Transverse colon (tissue), 4 donors: ENCODE data around the gene ZSCAN5C. TPM values are rescaled to one million over a fixed set of nuclear protein-coding genes. Genes with fewer than 3 reads are reported as not detected.
"Not testable (repeated sequence)": the region's sequence is repeated elsewhere in the genome, so short reads cannot be mapped to it uniquely, and the experiment has no call there.

ENCODE experiments used
- DNase-seq: peaks from one replicate; pipeline ENCODE4 v3.0.0-alpha.2; 2019
- H3K27ac ChIP-seq, 4 donors: fragments of 200-600 bp; sonication (generic); 2 replicates each; pipeline ENCODE4 v1.5.1; 2016 to 2018; ENCODE audit warnings: inconsistent platforms in 4 of 4
- H3K27me3 ChIP-seq: fragments of 200-600 bp; sonication (generic); 2 replicates; pipeline ENCODE4 v1.5.1; 2017; ENCODE audit warnings: inconsistent platforms
- H3K36me3 ChIP-seq, 4 donors: fragments of 200-600 bp; sonication (generic); 2 replicates each; pipeline ENCODE4 v1.5.1; 2017 to 2019; ENCODE audit warnings: inconsistent platforms in 4 of 4
- H3K4me1 ChIP-seq, 4 donors: fragments of 200-600 bp; sonication (generic); 2 replicates each; pipeline ENCODE4 v1.5.1; 2017 to 2020; ENCODE audit warnings: inconsistent platforms in 4 of 4
- H3K4me3 ChIP-seq, 4 donors: fragments of 200-600 bp; sonication (generic); 1 replicate in 1 of 4; 2 replicates in 3 of 4; pipeline versions ENCODE4 v1.5.1 to v1.6.1; 2017 to 2019; ENCODE audit warnings: inconsistent platforms in 4 of 4
- H3K9me3 ChIP-seq, 2 donors: fragments of 200-600 bp; sonication (generic); 2 replicates each; pipeline ENCODE4 v1.5.1; 2017 to 2019; ENCODE audit warnings: inconsistent platforms in 2 of 2
- CTCF ChIP-seq, 5 experiments: fragments of 200-600 bp in 3 of 5; fragments of 450-650 bp in 2 of 5; sonication (generic) in 3 of 5; IDR thresholded peaks; 1 replicate in 2 of 5; 2 replicates in 3 of 5; pipeline ENCODE4 v1.5.1; 2016 to 2017; ENCODE audit warnings: antibody characterized with exemption in 5 of 5, inconsistent platforms in 3 of 5, mild to moderate bottlenecking in 2 of 5, moderate library complexity in 1 of 5
- EP300 ChIP-seq: sonication (generic); formaldehyde crosslinking; IDR thresholded peaks from one replicate; pipeline ENCODE4 v1.6.1; 2017; ENCODE audit warnings: antibody characterized with exemption, low read depth
- POLR2A ChIP-seq: fragments of 450-650 bp; IDR thresholded peaks from one replicate; pipeline ENCODE4 v1.6.1; 2016; ENCODE audit warnings: antibody characterized with exemption, mild to moderate bottlenecking, moderate library complexity
- POLR2AphosphoS5 ChIP-seq, 3 donors: sonication (generic); formaldehyde crosslinking; IDR thresholded peaks; one replicate each; pipeline ENCODE4 v1.6.1; 2016; ENCODE audit warnings: antibody characterized with exemption in 3 of 3
- WGBS, 2 donors: methylation state at CpG; one replicate each; pipeline ENCODE4 v1.1.5; 2018; ENCODE audit warnings: low coverage in 1 of 2; 5-methylcytosine and 5-hydroxymethylcytosine counted together
- in situ Hi-C, 4 donors: fragments of 200-750 bp; cut with MboI; loops; one replicate each; pipeline versions ENCODE4 v1.15.0 to v1.15.1; 2017; ENCODE audit warnings: low sequenced_read_pairs in 3 of 4, low pct_ligation_motif_present in 1 of 4, low pct_unique_long_range_greater_than_20kb in 1 of 4
- intact Hi-C: fragments of 100-400 bp; cut with DNase I; formaldehyde crosslinking; loops from one replicate; pipeline ENCODE4 v1.15.1; 2023; ENCODE audit warnings: low total_unique reads
- total RNA-seq, 4 donors: library from RNA; depleted of rRNA; stranded (reverse); fragments of >200 nt; gene quantifications; one replicate each; pipeline ENCODE4 v1.1.0, GENCODE V29; 2016

Gene ZSCAN5C
- total RNA-seq, 4 donors from 2014 or later: not detected

GRCh38 chr19:56209091-56209490 lies 7.0 kb downstream of the ZSCAN5C start:
- no peaks in the 10 kb centered on the region for H3K4me1 ChIP-seq
- DNase-seq: no peak
- no peaks in the 10 kb centered on the region for H3K9me3 ChIP-seq
- in situ Hi-C loops (no loop called here), intact Hi-C loops (no loop called here)
- no peak for TF ChIP-seq EP300
- no peak for TF ChIP-seq POLR2A
- TF ChIP-seq CTCF (IDR thresholded peaks at IDR 0.05): no peak
- no peak for TF ChIP-seq POLR2AphosphoS5 (IDR thresholded peaks at IDR 0.05)
- no peaks in the 10 kb centered on the region for H3K27me3 ChIP-seq
- 69 to 90% methylated on average over 5 to 12 of the region's 12 CpGs for WGBS, 2 donors
- H3K36me3 ChIP-seq: no peaks in the 10 kb centered on the region
- no peak overlapping the region for H3K4me3 ChIP-seq
- H3K27ac ChIP-seq: no peak overlapping the region

DNA sequence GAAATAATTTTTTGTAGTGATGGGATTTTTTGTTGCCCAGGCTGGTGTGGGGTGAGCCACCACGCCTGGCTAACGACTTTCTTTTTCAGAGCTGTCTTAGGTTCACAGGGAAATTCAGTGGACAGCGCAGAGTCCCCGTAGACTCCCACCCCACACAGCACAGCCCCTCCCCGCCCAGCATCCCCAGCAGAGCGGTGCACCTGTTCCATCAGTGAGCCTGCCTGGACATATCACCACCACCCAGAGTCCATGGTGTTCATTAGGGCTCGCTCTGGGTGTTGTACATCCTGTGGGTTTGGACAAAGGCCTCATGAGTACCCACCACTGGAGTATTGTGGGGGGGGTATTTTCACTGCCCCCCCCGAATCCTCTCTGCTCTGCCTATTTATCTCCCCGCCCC lies 8.0 kb downstream of the ZSCAN5C start:
- H3K4me3 ChIP-seq, H3K27me3 ChIP-seq, H3K36me3 ChIP-seq, H3K27ac ChIP-seq, DNase-seq, intact Hi-C loops, H3K4me1 ChIP-seq, in situ Hi-C loops, H3K9me3 ChIP-seq: not testable (repeated sequence)
- 86 to 90% methylated on average over 7 to 9 of the region's 9 CpGs for whole genome bisulfite sequencing, 2 donors

- Histone ChIP-seq H3K9me3 (no peaks in the 10 kb centered on the region), H3K27me3 (peaks cover 1% of the 10 kb centered on the region), H3K27ac (no peak overlapping the region), H3K4me3 (no peak overlapping the region), H3K36me3 (no peaks in the 10 kb centered on the region), H3K4me1 (peaks cover 0 to under 1% (median 0%) of the 10 kb centered on the region in 4 donors)
- TF ChIP-seq POLR2AphosphoS5 (IDR thresholded peaks at IDR 0.05): no peak
- no peak for TF ChIP-seq CTCF (IDR thresholded peaks at IDR 0.05)
- TF ChIP-seq POLR2A: no peak
- TF ChIP-seq EP300: no peak
- DNase-seq: no peak
- 67 to 68% methylated on average over 3 to 4 of the region's 4 CpGs for WGBS, 2 donors
- intact Hi-C loops (no loop called here), in situ Hi-C loops (no loop called here)
Measured at GRCh38 chr19:56211718-56212117, 9.6 kb downstream of the ZSCAN5C start.

GRCh38 chr19:56217039-56217949 lies 15.2 kb downstream of the ZSCAN5C start:
- Histone ChIP-seq H3K9me3 (no peaks in the 10 kb centered on the region), H3K27me3 (peaks cover 15% of the 10 kb centered on the region), H3K27ac (no peak overlapping the region), H3K36me3 (no peaks in the 10 kb centered on the region), H3K4me1 (peaks cover 0 to 7% (median 1%) of the 10 kb centered on the region in 4 donors), H3K4me3 (peak overlapping the region in 2 of 4 donors; percentile 25 to 29)
- DNase-seq: no peak
- 57 to 100% methylated on average over 1 to 39 of the region's 79 CpGs for WGBS, 2 donors
- intact Hi-C loops: no loop called here
- TF ChIP-seq EP300: no peak
- no peak for TF ChIP-seq POLR2A
- no peak for TF ChIP-seq POLR2AphosphoS5 (IDR thresholded peaks at IDR 0.05)
- TF ChIP-seq CTCF (IDR thresholded peaks at IDR 0.05): no peak
- in situ Hi-C loops: no loop called here
